Activated CD8-positive, alpha-beta memory T cell treated with anti-CD3 and anti-CD28 coated beads, Interleukin-2, amount 50 U/mL, for 24 hours (primary cell): ENCODE measurements around the gene MINDY2.

Experiments used
- DNase-seq: peaks from one replicate; pipeline ENCODE4 v3.0.0-alpha.2; 2020; ENCODE audit errors: extremely low read depth

The MINDY2 gene

GRCh38 chr15:58770857-58771620 lies at the start of gene MINDY2:
Gene MINDY2, plus strand, starts transcription at chr15:58771302. Its CDS starts 94 bp downstream, at chr15:58771396.
- peak; percentile 84 for DNase-seq

GRCh38 chr15:58724466-58724865 lies 46.6 kb upstream of the MINDY2 start:
- no peak for DNase-seq

GRCh38 chr15:58726867-58727266 lies 44.2 kb upstream of the MINDY2 start:
- DNase-seq: no peak

GRCh38 chr15:58731756-58732535 lies 39.2 kb upstream of the MINDY2 start:
- DNase-seq: no peak

DNA sequence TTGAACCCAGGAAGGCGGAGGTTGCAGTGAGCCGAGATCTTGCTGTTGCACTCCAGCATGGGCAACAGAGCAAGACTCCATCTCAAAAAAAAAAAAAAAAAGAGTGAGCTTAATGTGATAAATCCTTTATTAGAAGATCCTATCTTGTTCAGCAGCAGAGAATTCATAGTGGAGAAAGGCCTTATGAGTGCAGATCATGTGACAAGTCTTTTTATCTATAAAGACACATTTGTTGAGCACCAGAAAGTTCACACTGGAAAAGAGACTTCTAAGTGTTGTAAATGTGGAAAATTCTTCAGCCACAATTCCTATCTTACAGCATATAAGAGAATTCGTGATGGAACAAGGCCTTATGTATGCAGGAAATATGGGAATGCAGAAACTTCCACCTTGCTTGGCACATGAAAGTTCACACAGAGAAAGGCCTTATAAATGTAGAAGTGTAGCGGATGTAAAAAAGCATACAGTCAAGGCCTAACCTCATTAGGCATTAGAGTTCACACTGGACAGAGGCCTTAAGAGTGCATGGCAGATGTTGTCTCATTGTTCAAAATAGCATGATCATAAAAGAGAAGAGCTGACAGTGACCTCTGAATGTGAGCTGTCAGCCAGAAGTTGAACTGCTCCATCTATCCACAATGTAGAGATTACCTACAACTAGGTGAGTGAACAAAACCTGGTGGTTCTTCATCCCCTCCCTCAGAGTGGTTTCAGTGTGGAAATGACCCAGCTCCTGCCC lies 38.3 kb upstream of the MINDY2 start:
- DNase-seq: no peak

DNA sequence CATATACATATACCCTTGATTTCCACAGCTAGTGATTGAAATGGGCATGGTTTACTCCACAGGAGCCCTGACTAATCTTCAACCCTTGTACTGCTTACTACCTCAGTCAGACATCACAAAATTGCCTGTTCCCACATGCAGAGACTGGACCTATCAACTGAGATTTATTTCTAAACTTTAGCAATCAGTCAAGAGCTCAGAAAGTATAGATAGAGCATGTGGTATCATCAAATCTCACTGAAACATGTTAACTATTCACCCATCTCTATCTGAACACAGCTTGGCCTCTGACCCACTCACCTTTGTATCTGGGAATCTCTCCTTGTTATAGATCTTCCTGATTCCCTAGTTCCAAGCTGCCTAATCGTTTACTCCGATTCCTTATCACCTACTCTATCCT lies 36.2 kb upstream of the MINDY2 start:
- no peak for DNase-seq

- no peak for DNase-seq
Measured at GRCh38 chr15:58736018-58736643, 35.0 kb upstream of the MINDY2 start.

DNA sequence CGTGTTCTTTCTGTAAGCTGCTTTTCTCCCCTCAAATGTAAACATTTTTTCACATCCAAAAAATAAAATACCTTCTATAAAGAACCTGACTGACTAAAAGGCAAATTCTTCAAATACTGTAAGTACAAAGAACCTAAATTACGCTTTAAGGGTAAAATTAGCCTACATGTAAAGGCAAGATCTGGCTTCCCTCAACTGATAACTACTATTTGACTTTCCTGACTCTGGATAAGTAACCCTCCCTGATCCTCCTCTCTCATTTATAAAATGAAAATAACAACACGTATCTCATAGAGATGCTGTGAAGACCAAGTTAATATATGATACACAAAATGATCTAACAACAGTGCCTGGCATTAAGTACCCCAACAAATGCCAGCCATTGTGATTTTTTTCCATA lies 33.8 kb upstream of the MINDY2 start:
- no peak for DNase-seq

DNA sequence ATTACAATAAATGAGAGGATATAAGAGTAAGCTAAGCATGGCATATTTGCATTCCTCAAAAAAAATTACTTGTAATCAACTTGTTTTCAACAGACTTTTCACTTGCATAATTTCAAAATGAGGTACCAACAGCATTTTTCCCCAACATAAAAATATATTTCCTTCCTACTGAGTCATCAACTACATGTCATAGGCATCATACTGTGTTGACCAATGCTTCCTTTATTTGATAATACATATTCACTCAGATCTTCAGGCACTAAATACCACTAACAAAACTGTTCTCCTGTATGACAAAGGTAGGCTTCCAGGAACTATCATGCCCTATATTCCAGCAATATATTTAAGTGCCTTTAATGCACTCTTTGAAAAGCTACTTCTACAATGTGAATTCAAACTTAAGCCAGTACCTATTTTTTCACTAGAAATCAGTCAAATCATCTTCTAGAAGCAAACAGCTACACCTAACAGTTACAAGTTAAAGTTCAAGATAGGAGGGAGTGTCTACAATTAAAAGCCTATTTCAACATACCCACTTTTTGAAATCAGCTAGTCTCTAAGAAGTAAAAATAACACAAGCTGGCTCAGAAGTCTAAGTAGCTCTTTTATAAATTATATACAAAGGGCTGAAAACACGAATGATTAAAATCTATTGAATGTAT lies 32.9 kb upstream of the MINDY2 start:
- DNase-seq: no peak

DNA sequence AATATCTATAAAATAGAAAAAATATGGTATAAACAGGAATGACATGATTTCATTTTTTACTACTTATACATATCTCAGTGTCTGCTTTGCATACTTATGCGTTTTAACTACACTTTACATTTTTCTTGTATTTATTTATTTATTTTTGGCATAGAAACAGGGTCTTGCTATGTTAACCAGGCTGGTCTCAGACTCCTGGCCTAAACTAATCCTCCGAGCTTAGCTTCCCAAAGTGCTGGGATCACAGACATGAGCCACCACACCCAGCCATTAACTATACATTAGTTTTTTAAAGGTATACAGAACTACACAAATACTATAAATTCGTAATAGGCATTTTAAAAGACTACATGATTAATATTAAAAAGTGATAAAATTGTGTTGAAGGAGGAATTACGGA lies 30.7 kb upstream of the MINDY2 start:
- no peak for DNase-seq

DNA sequence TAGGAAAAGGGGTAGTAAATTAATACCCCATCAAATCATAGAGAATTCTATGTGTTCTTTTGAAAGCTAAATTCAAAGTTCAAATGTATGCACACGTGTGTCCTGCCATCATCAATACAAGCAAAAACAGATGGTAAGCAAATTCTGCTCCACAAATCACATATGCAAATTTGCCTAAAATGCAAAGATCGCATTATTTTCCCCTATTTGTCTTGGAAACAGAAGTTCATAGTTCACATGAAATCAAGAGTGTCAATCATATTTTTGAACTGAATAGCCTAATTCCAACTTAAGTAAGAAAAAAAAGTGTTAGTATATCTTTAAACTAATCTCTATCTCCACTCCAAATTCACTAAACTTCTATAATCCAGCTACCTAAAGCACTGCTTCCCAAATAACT lies 30.1 kb upstream of the MINDY2 start:
- DNase-seq: no peak

GRCh38 chr15:58742022-58742813 lies 28.9 kb upstream of the MINDY2 start:
- no peak for DNase-seq

DNA sequence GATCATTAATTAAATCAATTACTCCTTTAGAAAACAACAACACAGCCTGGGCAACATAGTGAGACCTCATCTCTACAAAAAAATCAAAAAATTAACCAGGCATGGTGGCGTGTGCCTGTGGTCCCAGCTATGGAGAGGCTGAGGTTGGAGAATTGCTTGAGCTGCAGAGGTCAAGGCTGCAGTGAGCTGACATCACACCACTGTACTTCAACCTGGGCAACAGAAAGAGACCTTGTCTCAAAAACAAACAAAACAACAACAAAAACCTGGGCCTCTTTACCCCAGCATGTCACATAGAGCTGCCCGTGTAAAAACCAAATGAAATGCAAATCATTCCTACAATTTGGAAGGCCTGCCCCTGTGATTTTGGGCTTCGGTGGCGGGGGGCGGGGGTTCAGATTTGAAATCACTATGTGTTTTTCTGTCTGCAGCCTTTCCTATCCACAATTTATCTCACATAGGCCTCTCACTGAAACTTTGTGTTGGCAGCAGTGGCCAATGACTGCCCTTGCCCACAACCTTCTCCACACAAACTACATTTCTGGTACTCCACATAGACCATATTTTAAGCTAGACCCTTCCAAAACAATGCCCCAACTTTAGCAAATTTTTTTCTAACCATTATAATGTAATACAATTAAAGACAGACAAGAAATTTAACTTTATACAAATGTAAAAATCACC lies 28.1 kb upstream of the MINDY2 start:
- no peak for DNase-seq

- DNase-seq: no peak
Measured at GRCh38 chr15:58746174-58746573, 24.9 kb upstream of the MINDY2 start.

DNA sequence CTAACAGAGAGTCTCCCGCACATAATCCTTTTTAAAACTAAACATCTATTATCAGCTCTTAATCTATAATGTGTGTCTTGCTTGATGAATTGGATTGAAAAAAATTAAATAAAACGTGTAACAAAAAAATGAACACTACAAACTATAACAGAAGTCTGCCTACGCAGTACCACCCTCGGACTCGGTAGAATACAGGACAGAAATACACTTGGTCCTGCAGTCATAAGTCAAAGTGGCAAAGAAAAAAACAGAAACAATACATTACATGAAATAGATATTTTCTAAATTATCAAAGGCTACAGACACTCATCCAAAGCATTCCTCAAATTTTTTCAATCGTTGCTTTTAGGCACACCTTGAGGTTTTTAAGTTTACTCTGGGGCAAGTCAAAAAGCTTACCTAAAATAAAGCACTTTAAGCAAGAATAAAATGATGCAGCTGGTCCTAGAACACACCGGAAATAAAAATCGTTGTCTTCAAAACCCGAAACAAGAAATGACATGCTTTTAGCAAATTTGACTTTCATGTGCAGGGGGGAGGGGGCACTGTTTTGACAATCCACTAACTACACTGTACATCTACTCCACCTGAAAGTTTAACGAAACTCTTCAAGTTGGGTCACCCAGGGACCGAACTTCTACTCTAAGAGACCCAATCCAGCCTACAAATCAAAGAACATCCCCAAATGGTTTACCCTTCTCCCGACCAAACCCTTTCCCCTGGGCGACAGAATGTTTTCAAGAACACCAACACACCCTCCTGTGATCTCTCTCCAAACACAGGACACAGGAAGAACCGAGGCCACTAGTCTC lies 22.9 kb upstream of the MINDY2 start:
- no peak for DNase-seq

DNA sequence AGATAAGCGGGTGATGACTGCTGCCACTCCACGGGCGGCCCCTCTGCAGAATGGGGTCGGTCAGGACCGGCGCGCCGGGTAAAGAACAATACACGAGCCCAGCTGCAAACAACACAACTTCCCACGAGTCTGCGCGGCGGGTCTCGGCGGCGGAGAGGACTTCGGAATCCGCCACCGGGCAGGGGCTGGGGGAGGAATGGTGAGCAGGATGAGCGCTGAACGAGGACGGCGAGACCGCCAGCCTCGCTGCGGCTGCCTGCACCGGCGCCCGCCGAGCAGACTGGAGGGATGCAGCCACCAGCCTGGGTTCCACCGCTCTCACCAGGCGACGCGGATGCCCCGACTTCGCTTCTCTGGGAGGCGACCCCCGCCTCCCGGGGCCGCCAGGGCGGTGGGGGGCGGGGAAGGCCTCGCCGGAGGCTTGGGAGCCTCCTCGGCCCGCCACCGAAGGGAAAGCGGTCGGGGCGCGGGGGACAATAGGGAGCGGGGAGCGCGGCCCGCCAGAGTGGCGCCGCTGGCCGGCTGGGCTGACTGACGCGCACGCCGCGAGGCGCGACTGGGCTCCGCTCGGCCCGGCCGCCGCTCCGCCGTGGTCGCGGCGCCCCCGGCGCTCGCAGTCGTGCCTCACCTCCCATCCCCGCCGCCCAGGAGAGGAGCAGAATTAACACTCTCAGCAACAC lies 22.1 kb upstream of the MINDY2 start:
- no peak for DNase-seq

- DNase-seq: peak; percentile 93
Measured at GRCh38 chr15:58749532-58750337, 21.4 kb upstream of the MINDY2 start, which contains the start of gene ADAM10. Gene ADAM10, minus strand, starts transcription at chr15:58749707. Its CDS starts 173 bp downstream, at chr15:58749534.

DNA sequence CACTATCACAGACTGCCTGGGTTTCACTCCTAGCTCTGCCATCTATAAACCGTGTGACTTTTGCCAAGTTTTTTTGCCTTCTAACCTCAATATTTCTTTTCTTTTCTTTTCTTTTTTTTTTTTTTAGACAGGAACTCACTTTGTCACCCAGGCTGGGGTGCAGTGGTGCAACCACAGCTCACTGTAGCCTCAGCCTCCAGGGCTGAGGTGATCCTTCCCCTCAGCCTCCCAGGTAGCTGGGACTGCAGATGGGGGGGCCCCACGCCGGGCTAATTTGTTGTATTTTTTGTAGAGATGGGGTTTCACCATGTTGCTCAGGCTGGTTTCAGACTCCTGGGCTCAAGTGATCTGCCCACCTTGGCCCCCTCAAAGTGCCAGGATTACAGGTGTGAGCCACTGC lies 18.4 kb upstream of the MINDY2 start:
- DNase-seq: no peak
